ENCODE measurements around the gene FBXL16. TPM values are rescaled to one million over a fixed set of nuclear protein-coding genes. Genes with fewer than 3 reads are reported as not detected.
A peak's percentile ranks its signal among the peaks of the same experiment; 100 is the strongest.
"Not testable (repeated sequence)": the region's sequence is repeated elsewhere in the genome, so short reads cannot be mapped to it uniquely, and the experiment has no call there.

The FBXL16 gene
- total and polyA plus RNA-seq, 2 experiments from 2014 or later = 8.9 to 12.6 TPM

GRCh38 chr16:712740-713250, 7.2 kb upstream of the FBXL16 start:
- H4K20me1 ChIP-seq (replicated peaks; ENCODE audit: insufficient read depth); H3K4me1 ChIP-seq (ENCODE audit: insufficient read depth); H3F3A ChIP-seq (replicated peaks; ENCODE audit: low read depth); H3K4me3 Mint-ChIP-seq; H3K4me1 Mint-ChIP-seq; H3K27ac ChIP-seq (ENCODE audit: low read depth); H3K4me2 ChIP-seq; H3K9me3 Mint-ChIP-seq; H3K27ac Mint-ChIP-seq; H3K79me2 ChIP-seq (replicated peaks; ENCODE audit: insufficient read depth); H3K9me2 ChIP-seq (ENCODE audit: insufficient read depth); ATAC-seq; H3K36me3 ChIP-seq (ENCODE audit: insufficient read depth); H3K4me3 ChIP-seq; H2AFZ ChIP-seq; H3K36me3 Mint-ChIP-seq (ENCODE audit: low read depth): not testable (repeated sequence)
- peaks cover 67% of the 10 kb centered on the region for H3K27me3 ChIP-seq (ENCODE audit: insufficient read depth)
- TF ChIP-seq, protein P1, sequence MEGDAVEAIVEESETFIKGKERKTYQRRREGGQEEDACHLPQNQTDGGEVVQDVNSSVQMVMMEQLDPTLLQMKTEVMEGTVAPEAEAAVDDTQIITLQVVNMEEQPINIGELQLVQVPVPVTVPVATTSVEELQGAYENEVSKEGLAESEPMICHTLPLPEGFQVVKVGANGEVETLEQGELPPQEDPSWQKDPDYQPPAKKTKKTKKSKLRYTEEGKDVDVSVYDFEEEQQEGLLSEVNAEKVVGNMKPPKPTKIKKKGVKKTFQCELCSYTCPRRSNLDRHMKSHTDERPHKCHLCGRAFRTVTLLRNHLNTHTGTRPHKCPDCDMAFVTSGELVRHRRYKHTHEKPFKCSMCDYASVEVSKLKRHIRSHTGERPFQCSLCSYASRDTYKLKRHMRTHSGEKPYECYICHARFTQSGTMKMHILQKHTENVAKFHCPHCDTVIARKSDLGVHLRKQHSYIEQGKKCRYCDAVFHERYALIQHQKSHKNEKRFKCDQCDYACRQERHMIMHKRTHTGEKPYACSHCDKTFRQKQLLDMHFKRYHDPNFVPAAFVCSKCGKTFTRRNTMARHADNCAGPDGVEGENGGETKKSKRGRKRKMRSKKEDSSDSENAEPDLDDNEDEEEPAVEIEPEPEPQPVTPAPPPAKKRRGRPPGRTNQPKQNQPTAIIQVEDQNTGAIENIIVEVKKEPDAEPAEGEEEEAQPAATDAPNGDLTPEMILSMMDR (conservative IDR thresholded peaks at IDR 0.05; ENCODE audit: low read depth in 2 of 2) = peak; percentile 66 to 77
- peak; percentile 89 for DNase-seq (ENCODE audit: low spot score)
- H3K27me3 Mint-ChIP-seq (ENCODE audit: insufficient read depth, low read depth, poor library complexity) = peaks cover 51% of the 10 kb centered on the region

DNA sequence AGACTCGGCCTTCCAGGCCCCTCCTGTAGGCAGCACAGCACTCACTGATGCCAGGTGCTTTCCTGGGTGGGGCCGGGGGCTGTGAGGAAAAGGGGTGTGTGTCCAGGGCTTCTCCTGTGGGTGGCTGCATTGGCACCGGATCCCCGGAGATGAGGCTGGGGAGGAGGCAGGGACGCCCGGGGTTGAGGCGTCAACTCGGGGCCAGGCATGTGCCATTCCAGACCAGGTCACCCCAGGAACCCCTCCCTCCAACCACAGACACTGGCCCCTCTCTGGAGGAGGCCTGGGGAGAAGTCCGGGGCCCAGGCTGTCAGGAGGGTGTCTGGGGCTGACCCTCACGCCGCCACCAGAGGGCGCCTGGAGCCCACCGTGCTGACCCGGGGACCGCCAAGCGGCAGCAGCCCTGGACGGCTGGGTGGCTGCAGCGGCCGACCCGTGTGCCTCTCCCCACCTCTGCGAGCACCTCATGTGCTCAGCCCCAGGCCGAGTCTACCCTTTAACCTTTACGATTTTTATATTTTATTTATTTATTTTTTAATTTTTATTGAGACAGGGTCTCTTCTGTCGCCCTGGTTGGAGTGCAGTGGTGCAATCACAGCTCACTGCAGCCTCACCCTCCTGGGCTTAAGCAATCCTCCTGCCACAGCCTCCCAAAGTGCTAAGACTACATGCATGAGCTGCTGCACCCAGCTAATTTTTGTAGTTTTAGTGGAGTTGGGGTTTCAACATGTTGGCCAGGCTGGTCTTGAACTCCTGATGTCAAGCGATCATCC, 6.1 kb upstream of the FBXL16 start:
- ATAC-seq (peak; percentile 64), DNase-seq (ENCODE audit: low spot score) (peak; percentile 87)
- Histone ChIP-seq H4K20me1 (replicated peaks; ENCODE audit: insufficient read depth) (no peaks in the 10 kb centered on the region), H3K27me3 (ENCODE audit: insufficient read depth) (peaks cover 71% of the 10 kb centered on the region), H3K4me2 (no peak overlapping the region), H3K9me2 (ENCODE audit: insufficient read depth) (no peaks in the 10 kb centered on the region), H3F3A (replicated peaks; ENCODE audit: low read depth) (0 out of 2 replicates have a peak, but pooled peaks cover 2% of the 10 kb centered on the region), H3K79me2 (replicated peaks; ENCODE audit: insufficient read depth) (no peaks in the 10 kb centered on the region), H3K4me3 (no peak overlapping the region), H3K4me1 (ENCODE audit: insufficient read depth) (peaks cover 4% of the 10 kb centered on the region; the same call in 1 of the 2 replicates), H3K27ac (ENCODE audit: low read depth) (no peak overlapping the region), H3K36me3 (ENCODE audit: insufficient read depth) (no peaks in the 10 kb centered on the region), H2AFZ (no peak overlapping the region)
- Mint-ChIP-seq H3K27me3 (ENCODE audit: insufficient read depth, low read depth, poor library complexity) (peaks cover 58% of the 10 kb centered on the region), H3K27ac (no peak overlapping the region), H3K36me3 (ENCODE audit: low read depth) (no peaks in the 10 kb centered on the region), H3K9me3 (peaks cover 4% of the 10 kb centered on the region; the same call in 1 of the 3 replicates), H3K4me3 (no peak overlapping the region), H3K4me1 (peaks cover 4% of the 10 kb centered on the region; the same call in 2 of the 3 replicates)
- no peak for TF ChIP-seq STAT1 (IDR thresholded peaks at IDR 0.05; ENCODE audit: unreplicated experiment)
- TF ChIP-seq, protein P1 (conservative IDR thresholded peaks at IDR 0.05; ENCODE audit: low read depth in 2 of 2) = peak; percentile 66 to 94

DNA sequence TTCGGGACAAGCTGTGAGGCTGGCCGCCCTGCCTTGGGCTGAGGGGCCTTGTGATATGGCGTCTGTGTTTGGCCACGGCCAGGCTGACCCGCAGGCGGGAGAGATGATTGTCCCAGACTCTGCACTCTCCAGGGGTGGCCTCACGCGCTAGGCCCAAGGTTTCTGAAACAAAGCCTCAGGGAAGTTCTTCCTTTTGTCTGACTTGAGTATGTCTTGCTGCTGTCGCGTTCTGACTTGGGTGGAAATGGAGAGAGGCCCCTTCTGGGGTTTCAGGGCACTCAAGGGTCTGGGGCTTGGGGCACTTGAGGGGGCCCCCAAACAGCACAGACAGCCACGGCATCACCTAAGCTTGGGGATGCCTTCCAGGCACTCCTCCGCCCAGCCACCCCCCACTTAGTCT, 5.5 kb upstream of the FBXL16 start:
- H3K36me3 Mint-ChIP-seq (ENCODE audit: low read depth) = no peaks in the 10 kb centered on the region
- H4K20me1 ChIP-seq (replicated peaks; ENCODE audit: insufficient read depth) = no peaks in the 10 kb centered on the region
- no peaks in the 10 kb centered on the region for H3K9me2 ChIP-seq (ENCODE audit: insufficient read depth)
- H3K4me2 ChIP-seq = no peak overlapping the region
- H3K79me2 ChIP-seq (replicated peaks; ENCODE audit: insufficient read depth) = no peaks in the 10 kb centered on the region
- H3K9me3 Mint-ChIP-seq = peaks cover 4% of the 10 kb centered on the region; the same call in 1 of the 3 replicates
- no peak overlapping the region for H2AFZ ChIP-seq
- H3K4me3 ChIP-seq = no peak overlapping the region
- peaks cover 59% of the 10 kb centered on the region for H3K27me3 Mint-ChIP-seq (ENCODE audit: insufficient read depth, low read depth, poor library complexity)
- ATAC-seq (no peak), DNase-seq (ENCODE audit: low spot score) (no peak)
- H3K27ac ChIP-seq (ENCODE audit: low read depth) = no peak overlapping the region
- H3K27me3 ChIP-seq (ENCODE audit: insufficient read depth) = peaks cover 71% of the 10 kb centered on the region
- H3K36me3 ChIP-seq (ENCODE audit: insufficient read depth) = no peaks in the 10 kb centered on the region
- no peak overlapping the region for H3K27ac Mint-ChIP-seq
- no peaks in the 10 kb centered on the region; the same call in 2 of the 3 replicates for H3K4me1 Mint-ChIP-seq
- H3F3A ChIP-seq (replicated peaks; ENCODE audit: low read depth) = 0 out of 2 replicates have a peak, but pooled peaks cover 6% of the 10 kb centered on the region
- no peak overlapping the region for H3K4me3 Mint-ChIP-seq
- H3K4me1 ChIP-seq (ENCODE audit: insufficient read depth) = peaks cover under 1% of the 10 kb centered on the region; the same call in 1 of the 2 replicates
- TF ChIP-seq POLR2AphosphoS5 (IDR thresholded peaks at IDR 0.05; ENCODE audit: low read depth) (no peak), EZH2 (IDR thresholded peaks at IDR 0.05; ENCODE audit: low read depth, unreplicated experiment) (no peak), NANOG (IDR thresholded peaks at IDR 0.05; ENCODE audit: borderline replicate concordance) (no peak), REST (IDR thresholded peaks at IDR 0.05; ENCODE audit: unreplicated experiment) (no peak), ZNF114 (CRISPR knock-in tag; IDR thresholded peaks at IDR 0.05) (no peak), STAT1 (IDR thresholded peaks at IDR 0.05; ENCODE audit: unreplicated experiment) (no peak), EZH2phosphoT487 (IDR thresholded peaks at IDR 0.05; ENCODE audit: unreplicated experiment) (no peak), JUNB (IDR thresholded peaks at IDR 0.05; ENCODE audit: unreplicated experiment) (no peak), ZNF331 (CRISPR knock-in tag; IDR thresholded peaks at IDR 0.05; ENCODE audit: low read depth) (no peak)

Measured in GM23338 (cell line).